ENCODE results near the gene DENND1C. TPM values are rescaled to one million over a fixed set of nuclear protein-coding genes. Genes with fewer than 3 reads are reported as not detected.

Gene DENND1C
- total RNA-seq, 2 experiments from 2014 or later = 111 to 118 TPM

DNA sequence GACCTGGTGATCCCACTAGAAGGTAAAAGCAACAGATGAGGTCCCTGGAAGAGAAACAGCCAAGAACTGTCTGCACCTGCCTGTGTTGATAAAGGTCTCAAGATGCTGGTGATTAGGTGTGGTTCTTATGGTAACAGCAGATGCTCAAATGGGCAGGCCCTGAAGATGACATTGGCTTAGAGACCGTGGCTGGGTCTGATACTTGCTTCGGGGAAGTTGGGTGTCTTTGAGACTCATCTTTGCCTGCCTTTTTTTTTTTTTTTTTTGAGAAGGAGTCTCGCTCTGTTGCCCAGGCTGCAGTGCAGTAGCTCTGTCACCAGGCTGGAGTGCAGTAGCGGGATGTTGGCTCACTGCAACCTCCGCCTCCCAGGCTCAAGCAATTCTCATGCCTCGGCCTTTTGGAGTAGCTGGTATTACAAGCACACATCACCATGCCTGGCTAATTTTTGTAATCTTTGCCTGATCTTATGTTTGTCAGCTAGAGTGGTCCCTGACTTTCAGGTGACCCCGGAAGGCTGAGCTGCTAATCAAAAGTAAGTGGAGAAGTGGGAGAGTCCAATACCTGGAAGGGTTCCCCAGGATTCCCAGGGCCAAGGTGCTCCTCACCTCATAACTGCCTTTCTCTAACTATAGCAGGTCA, 29.9 kb downstream of the DENND1C start:
- H3K27me3 ChIP-seq (ENCODE audit: control insufficient read depth in 1 of 2, insufficient read depth in 2 of 2, low read length in 2 of 2) = no peaks in the 10 kb centered on the region
- ChIA-PET CTCF (no interaction called here), POLR2A (no interaction called here)
- ATAC-seq (ENCODE audit: poor library complexity) (no peak), DNase-seq (no peak)
- H3K27ac ChIP-seq (ENCODE audit: low read depth in 1 of 2, low read length in 2 of 2) = no peak overlapping the region
- TF ChIP-seq, protein P1, sequence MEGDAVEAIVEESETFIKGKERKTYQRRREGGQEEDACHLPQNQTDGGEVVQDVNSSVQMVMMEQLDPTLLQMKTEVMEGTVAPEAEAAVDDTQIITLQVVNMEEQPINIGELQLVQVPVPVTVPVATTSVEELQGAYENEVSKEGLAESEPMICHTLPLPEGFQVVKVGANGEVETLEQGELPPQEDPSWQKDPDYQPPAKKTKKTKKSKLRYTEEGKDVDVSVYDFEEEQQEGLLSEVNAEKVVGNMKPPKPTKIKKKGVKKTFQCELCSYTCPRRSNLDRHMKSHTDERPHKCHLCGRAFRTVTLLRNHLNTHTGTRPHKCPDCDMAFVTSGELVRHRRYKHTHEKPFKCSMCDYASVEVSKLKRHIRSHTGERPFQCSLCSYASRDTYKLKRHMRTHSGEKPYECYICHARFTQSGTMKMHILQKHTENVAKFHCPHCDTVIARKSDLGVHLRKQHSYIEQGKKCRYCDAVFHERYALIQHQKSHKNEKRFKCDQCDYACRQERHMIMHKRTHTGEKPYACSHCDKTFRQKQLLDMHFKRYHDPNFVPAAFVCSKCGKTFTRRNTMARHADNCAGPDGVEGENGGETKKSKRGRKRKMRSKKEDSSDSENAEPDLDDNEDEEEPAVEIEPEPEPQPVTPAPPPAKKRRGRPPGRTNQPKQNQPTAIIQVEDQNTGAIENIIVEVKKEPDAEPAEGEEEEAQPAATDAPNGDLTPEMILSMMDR (IDR thresholded peaks at IDR 0.05) = no peak
- H3K9me3 ChIP-seq (ENCODE audit: control insufficient read depth in 1 of 2, insufficient read depth in 1 of 2, low read length in 2 of 2) = peaks cover 9 to 22% of the 10 kb centered on the region in 2 experiments
- peaks cover 12% of the 10 kb centered on the region for H3K9me3 Mint-ChIP-seq
- H3K4me1 Mint-ChIP-seq (ENCODE audit: low read depth) = no peaks in the 10 kb centered on the region
- no peaks in the 10 kb centered on the region for H3K4me1 ChIP-seq (ENCODE audit: insufficient read depth, low read length)
- H3K4me3 Mint-ChIP-seq = no peak overlapping the region
- H3K36me3 ChIP-seq (ENCODE audit: insufficient read depth, low read length) = peaks cover 13% of the 10 kb centered on the region
- H3K27ac Mint-ChIP-seq = no peak overlapping the region
- no peak overlapping the region for H3K4me3 ChIP-seq (ENCODE audit: low read length)
- H3K36me3 Mint-ChIP-seq (ENCODE audit: low read depth) = peaks cover 51% of the 10 kb centered on the region
- intact Hi-C loops (cut with DNase I, micrococcal nuclease) = no loop called here
- H3K27me3 Mint-ChIP-seq = no peaks in the 10 kb centered on the region

DNA sequence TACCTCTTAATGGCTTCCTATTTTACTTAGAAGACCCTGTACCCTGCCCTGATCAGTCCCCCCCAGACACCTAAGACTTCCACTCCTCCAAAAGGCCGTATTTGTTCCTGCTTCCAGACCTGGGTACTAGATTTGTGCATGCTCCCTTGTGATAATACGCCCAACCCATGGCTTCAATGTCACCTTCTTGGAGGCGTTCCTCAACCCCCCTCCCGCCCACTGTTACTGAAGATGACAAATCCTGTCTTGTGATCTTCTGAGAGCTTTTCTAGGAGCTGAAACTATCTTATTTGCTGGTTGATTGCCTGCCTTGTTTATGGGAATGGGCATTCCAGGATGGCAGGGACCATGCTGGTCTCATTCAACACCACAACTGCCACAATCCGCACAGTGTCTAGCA, 31.4 kb downstream of the DENND1C start:
- Histone ChIP-seq H3K27ac (ENCODE audit: low read depth in 1 of 2, low read length in 2 of 2) (no peak overlapping the region), H3K4me3 (ENCODE audit: low read length) (no peak overlapping the region), H3K36me3 (ENCODE audit: insufficient read depth, low read length) (peaks cover 13% of the 10 kb centered on the region), H3K27me3 (ENCODE audit: control insufficient read depth in 1 of 2, insufficient read depth in 2 of 2, low read length in 2 of 2) (no peaks in the 10 kb centered on the region), H3K4me1 (ENCODE audit: insufficient read depth, low read length) (no peaks in the 10 kb centered on the region), H3K9me3 (ENCODE audit: control insufficient read depth in 1 of 2, insufficient read depth in 1 of 2, low read length in 2 of 2) (peaks cover 9 to 12% of the 10 kb centered on the region in 2 experiments)
- Mint-ChIP-seq H3K9me3 (peaks cover 12% of the 10 kb centered on the region), H3K36me3 (ENCODE audit: low read depth) (peaks cover 49% of the 10 kb centered on the region), H3K27me3 (no peaks in the 10 kb centered on the region), H3K4me3 (no peak overlapping the region), H3K27ac (no peak overlapping the region), H3K4me1 (ENCODE audit: low read depth) (no peaks in the 10 kb centered on the region)
- CTCF ChIA-PET = no interaction called here
- ATAC-seq (ENCODE audit: poor library complexity) = no peak
- no peak for DNase-seq
- POLR2A ChIA-PET = no interaction called here
- intact Hi-C loops (cut with DNase I, micrococcal nuclease) = no loop called here
- TF ChIP-seq, protein P1 (IDR thresholded peaks at IDR 0.05) = no peak

DNA sequence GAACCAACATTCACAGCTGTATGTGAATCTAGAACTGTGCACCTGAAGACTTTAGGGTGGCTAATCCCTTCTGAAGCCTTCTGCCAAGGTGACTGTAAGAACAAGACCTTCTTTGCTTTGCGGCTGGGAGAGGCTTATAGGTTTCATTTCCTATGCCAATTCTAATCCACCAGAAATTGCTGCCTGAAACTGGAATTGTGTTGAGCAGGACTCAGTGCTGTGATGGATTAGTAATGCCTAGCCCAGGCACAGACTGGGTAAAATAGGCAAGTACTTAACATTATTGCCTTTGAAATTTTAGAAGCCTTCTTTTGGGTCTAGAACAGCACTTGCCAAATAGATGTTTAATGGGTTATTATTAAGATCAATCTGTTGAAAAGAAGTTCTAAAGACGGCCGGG, 33.5 kb downstream of the DENND1C start:
- CTCF ChIA-PET = no interaction called here
- H3K27ac Mint-ChIP-seq = no peak overlapping the region
- DNase-seq = no peak
- intact Hi-C loops (cut with DNase I, micrococcal nuclease) = no loop called here
- no peak for ATAC-seq (ENCODE audit: poor library complexity)
- Histone ChIP-seq H3K36me3 (ENCODE audit: insufficient read depth, low read length) (peaks cover 2% of the 10 kb centered on the region), H3K4me1 (ENCODE audit: insufficient read depth, low read length) (no peaks in the 10 kb centered on the region), H3K9me3 (ENCODE audit: control insufficient read depth in 1 of 2, insufficient read depth in 1 of 2, low read length in 2 of 2) (no peaks in the 10 kb centered on the region), H3K27me3 (ENCODE audit: control insufficient read depth in 1 of 2, insufficient read depth in 2 of 2, low read length in 2 of 2) (no peaks in the 10 kb centered on the region), H3K4me3 (ENCODE audit: low read length) (no peak overlapping the region), H3K27ac (ENCODE audit: low read depth in 1 of 2, low read length in 2 of 2) (no peak overlapping the region)
- TF ChIP-seq, protein P1 (IDR thresholded peaks at IDR 0.05) = no peak
- peaks cover 2% of the 10 kb centered on the region for H3K9me3 Mint-ChIP-seq
- no peaks in the 10 kb centered on the region for H3K4me1 Mint-ChIP-seq (ENCODE audit: low read depth)
- H3K4me3 Mint-ChIP-seq = no peak overlapping the region
- POLR2A ChIA-PET = no interaction called here
- no peaks in the 10 kb centered on the region for H3K27me3 Mint-ChIP-seq
- peaks cover 28% of the 10 kb centered on the region for H3K36me3 Mint-ChIP-seq (ENCODE audit: low read depth)

Data from CD4-positive, alpha-beta T cell (primary cell).